Loucy (cell line): ENCODE data around the gene FHIP1B.

ENCODE experiments used
- H2AFZ ChIP-seq: fragments of 200-600 bp; sonication (generic); 2 replicates; pipeline ENCODE4 v1.6.0; 2016; ENCODE audit warnings: antibody characterized with exemption, mild to moderate bottlenecking, low read length, moderate library complexity
- H3F3A ChIP-seq: fragments of 200-600 bp; 2 replicates; pipeline ENCODE4 v1.6.0; 2016; ENCODE audit warnings: antibody characterized with exemption, low read depth, mild to moderate bottlenecking
- H3K27me3 ChIP-seq: fragments of 200-600 bp; sonication (generic); 2 replicates; pipeline ENCODE4 v1.6.1; 2014; ENCODE audit warnings: low read length, mild to moderate bottlenecking; ENCODE audit not compliant: insufficient read depth, poor library complexity, severe bottlenecking
- H3K36me3 ChIP-seq: fragments of 200-600 bp; sonication (generic); 2 replicates; pipeline ENCODE4 v1.6.1; 2016; ENCODE audit warnings: low read length; ENCODE audit not compliant: insufficient read depth
- H3K4me1 ChIP-seq: fragments of 200-600 bp; sonication (generic); 2 replicates; pipeline ENCODE4 v1.5.1; 2014; ENCODE audit warnings: low read length, mild to moderate bottlenecking; ENCODE audit not compliant: insufficient read depth, poor library complexity, severe bottlenecking
- H3K4me2 ChIP-seq: fragments of 200-600 bp; sonication (generic); 2 replicates; pipeline ENCODE4 v1.6.0; 2014; ENCODE audit warnings: antibody characterized with exemption, low read length, low read depth, mild to moderate bottlenecking; ENCODE audit not compliant: poor library complexity, severe bottlenecking
- H3K4me3 ChIP-seq: fragments of 200-600 bp; sonication (generic); 2 replicates; pipeline ENCODE4 v1.5.1; 2014; ENCODE audit warnings: low read length, mild to moderate bottlenecking, mixed read lengths; ENCODE audit not compliant: poor library complexity, severe bottlenecking
- H3K79me2 ChIP-seq: fragments of 200-600 bp; sonication (generic); 2 replicates; pipeline ENCODE4 v1.6.1; 2014; ENCODE audit warnings: low read length; ENCODE audit not compliant: insufficient read depth
- H3K9ac ChIP-seq: fragments of 200-600 bp; sonication (generic); 2 replicates; pipeline ENCODE4 v1.6.0; 2014; ENCODE audit warnings: mild to moderate bottlenecking, low read depth, low read length, moderate library complexity; ENCODE audit not compliant: poor library complexity, severe bottlenecking
- H3K9me2 ChIP-seq: fragments of 200-600 bp; sonication (generic); replicated peaks from 2 replicates; pipeline ENCODE4 v1.6.1; 2016; ENCODE audit warnings: low read depth, low read length, mixed read lengths
- H3K9me3 ChIP-seq: fragments of 200-600 bp; sonication (generic); 2 replicates; pipeline ENCODE4 v1.6.1; 2014; ENCODE audit warnings: mild to moderate bottlenecking, antibody characterized with exemption, low read length, low read depth; ENCODE audit not compliant: insufficient read depth
- H4K20me1 ChIP-seq: fragments of 200-600 bp; sonication (generic); 2 replicates; pipeline ENCODE4 v1.6.0; 2014; ENCODE audit warnings: antibody characterized with exemption, low read length, mild to moderate bottlenecking; ENCODE audit not compliant: insufficient read depth, poor library complexity, severe bottlenecking
- EZH2phosphoT487 ChIP-seq: fragments of 200-600 bp; IDR thresholded peaks from 2 replicates; pipeline ENCODE4 v1.6.1; 2018; ENCODE audit warnings: antibody characterized with exemption, mild to moderate bottlenecking, moderate library complexity, borderline replicate concordance
- TF ChIP-seq, protein P1 (sequence below): fragments of 200-600 bp; sonication (generic); conservative IDR thresholded peaks from 2 replicates; pipeline ENCODE4 v1.5.1; 2014; ENCODE audit warnings: mild to moderate bottlenecking, antibody characterized with exemption, low read length

FHIP1B gene

DNA sequence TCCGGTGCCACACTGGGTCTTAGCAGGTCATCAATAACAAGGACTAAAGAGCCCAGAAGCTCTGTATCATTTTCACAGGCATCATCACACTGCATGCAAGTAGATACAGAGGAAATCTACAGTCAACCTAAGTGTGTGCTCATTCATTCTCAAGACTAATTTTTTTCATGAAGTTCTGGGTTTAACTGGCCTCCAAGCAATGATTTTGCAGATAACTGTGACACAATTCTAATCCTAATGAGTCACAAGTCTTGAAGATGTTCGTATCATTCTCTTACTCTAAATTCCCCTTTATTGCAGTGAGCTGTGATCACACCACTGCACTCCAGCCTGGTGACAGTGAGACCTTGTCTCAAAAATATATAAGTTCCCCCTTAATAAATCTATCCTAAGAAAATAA lies 33.0 kb downstream of the FHIP1B start:
- Histone ChIP-seq H2AFZ (no peak overlapping the region), H3K27me3 (no peaks in the 10 kb centered on the region), H3K9me2 (no peaks in the 10 kb centered on the region), H3K36me3 (no peaks in the 10 kb centered on the region), H3K9ac (no peak overlapping the region), H3K4me1 (peaks cover 9% of the 10 kb centered on the region), H3K79me2 (no peaks in the 10 kb centered on the region), H4K20me1 (no peaks in the 10 kb centered on the region), H3K4me2 (no peak overlapping the region), H3F3A (no peaks in the 10 kb centered on the region), H3K9me3 (no peaks in the 10 kb centered on the region), H3K4me3 (no peak overlapping the region)
- TF ChIP-seq, protein P1, sequence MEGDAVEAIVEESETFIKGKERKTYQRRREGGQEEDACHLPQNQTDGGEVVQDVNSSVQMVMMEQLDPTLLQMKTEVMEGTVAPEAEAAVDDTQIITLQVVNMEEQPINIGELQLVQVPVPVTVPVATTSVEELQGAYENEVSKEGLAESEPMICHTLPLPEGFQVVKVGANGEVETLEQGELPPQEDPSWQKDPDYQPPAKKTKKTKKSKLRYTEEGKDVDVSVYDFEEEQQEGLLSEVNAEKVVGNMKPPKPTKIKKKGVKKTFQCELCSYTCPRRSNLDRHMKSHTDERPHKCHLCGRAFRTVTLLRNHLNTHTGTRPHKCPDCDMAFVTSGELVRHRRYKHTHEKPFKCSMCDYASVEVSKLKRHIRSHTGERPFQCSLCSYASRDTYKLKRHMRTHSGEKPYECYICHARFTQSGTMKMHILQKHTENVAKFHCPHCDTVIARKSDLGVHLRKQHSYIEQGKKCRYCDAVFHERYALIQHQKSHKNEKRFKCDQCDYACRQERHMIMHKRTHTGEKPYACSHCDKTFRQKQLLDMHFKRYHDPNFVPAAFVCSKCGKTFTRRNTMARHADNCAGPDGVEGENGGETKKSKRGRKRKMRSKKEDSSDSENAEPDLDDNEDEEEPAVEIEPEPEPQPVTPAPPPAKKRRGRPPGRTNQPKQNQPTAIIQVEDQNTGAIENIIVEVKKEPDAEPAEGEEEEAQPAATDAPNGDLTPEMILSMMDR = no peak
- TF ChIP-seq EZH2phosphoT487 = no peak

DNA sequence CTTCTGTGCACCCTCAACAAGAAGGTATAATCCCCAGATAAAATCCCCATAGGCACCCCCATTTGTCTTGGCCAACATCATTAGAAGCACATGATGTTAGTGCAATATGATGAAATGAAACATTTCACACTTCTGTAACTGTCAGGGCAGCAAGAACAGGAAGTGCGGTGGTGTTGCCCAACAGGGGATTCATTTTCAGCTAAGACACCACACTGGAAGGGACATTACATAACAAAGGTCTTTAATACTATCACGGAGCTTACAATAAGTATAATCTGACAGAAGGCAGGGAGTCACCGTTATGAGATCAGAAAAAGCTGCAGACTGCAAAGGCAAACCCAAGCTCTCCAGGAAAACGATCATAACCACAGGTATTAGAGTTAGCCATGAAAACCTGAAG lies 33.5 kb downstream of the FHIP1B start:
- no peak overlapping the region for H3K9ac ChIP-seq
- no peak for TF ChIP-seq EZH2phosphoT487
- TF ChIP-seq, protein P1 = no peak
- H3K4me2 ChIP-seq = no peak overlapping the region
- no peaks in the 10 kb centered on the region for H3K36me3 ChIP-seq
- no peak overlapping the region for H3K4me3 ChIP-seq
- no peaks in the 10 kb centered on the region for H3F3A ChIP-seq
- H3K27me3 ChIP-seq = no peaks in the 10 kb centered on the region
- no peaks in the 10 kb centered on the region for H3K79me2 ChIP-seq
- no peaks in the 10 kb centered on the region for H4K20me1 ChIP-seq
- H3K9me3 ChIP-seq = no peaks in the 10 kb centered on the region
- H2AFZ ChIP-seq = no peak overlapping the region
- peaks cover 13% of the 10 kb centered on the region for H3K4me1 ChIP-seq
- no peaks in the 10 kb centered on the region for H3K9me2 ChIP-seq

DNA sequence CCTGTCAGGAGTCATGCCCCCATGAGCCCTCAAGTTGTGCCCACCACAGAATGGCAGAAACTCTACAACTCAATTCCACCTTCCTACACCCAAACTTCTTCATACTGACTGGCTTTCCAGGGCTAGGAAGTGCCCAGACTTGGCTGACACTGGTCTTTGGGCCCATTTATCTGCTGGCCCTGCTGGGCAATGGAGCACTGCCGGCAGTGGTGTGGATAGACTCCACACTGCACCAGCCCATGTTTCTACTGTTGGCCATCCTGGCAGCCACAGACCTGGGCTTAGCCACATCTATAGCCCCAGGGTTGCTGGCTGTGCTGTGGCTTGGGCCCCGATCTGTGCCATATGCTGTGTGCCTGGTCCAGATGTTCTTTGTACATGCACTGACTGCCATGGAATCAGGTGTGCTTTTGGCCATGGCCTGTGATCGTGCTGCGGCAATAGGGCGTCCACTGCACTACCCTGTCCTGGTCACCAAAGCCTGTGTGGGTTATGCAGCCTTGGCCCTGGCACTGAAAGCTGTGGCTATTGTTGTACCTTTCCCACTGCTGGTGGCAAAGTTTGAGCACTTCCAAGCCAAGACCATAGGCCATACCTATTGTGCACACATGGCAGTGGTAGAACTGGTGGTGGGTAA lies 35.1 kb downstream of the FHIP1B start, which contains the start of gene OR52W1:
Gene OR52W1 (plus strand): TSS at position 51 of the 637 bp plus-strand sequence. CDS start 0 bp downstream, at position 51.
- no peak within 1 kb of the TSS for H3K4me3 ChIP-seq
- H3K27me3 ChIP-seq = no peaks in the 10 kb centered on the region
- H3K79me2 ChIP-seq = no peaks in the 10 kb centered on the region
- peaks cover 14% of the 10 kb centered on the region for H3K4me1 ChIP-seq
- no peaks in the 10 kb centered on the region for H4K20me1 ChIP-seq
- no peak within 1 kb of the TSS for H2AFZ ChIP-seq
- no peak within 1 kb of the TSS for H3K9ac ChIP-seq
- H3K4me2 ChIP-seq = no peak within 1 kb of the TSS
- H3K9me2 ChIP-seq = no peaks in the 10 kb centered on the region
- H3K9me3 ChIP-seq = no peaks in the 10 kb centered on the region
- H3F3A ChIP-seq = no peaks in the 10 kb centered on the region
- TF ChIP-seq EZH2phosphoT487 = no peak
- TF ChIP-seq, protein P1 = no peak
- no peaks in the 10 kb centered on the region for H3K36me3 ChIP-seq
